ENCODE data around the gene ADAM8. TPM values are rescaled to one million over a fixed set of nuclear protein-coding genes. Genes with fewer than 3 reads are reported as not detected.

ADAM8 gene
- polyA plus RNA-seq, 4 donors: 0.67 to 4.4 (median 2.1) TPM

DNA sequence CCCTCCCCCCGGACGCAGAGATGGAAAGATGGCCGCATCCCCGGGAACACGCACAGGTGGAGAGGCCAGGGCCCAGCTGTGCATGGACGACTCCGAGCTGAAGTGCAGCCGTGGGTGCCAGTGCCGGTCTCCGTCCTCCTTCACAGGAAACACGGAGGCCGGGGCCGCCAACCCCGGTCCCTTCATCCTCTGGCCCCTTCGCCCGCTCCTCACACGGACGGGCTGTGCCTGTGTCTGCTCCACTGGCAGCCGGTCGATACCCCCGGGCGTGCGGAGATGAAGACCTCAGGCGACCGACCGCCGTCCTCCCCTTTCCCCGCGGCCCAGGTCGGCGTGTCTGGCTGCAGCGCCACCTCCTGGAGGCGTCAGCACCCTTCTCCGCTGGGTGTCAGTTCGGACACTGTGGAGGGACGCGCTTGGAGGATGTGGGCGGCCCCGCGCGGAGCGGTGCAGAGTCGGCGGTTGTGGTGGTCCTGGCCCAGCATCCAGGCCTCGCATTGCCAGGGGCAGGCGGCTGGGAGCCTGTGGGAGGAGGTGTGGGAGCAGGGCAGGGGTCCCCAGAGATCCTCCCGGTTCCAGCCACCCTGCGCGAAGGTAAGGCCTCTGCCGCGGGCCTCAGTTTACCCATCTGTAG lies 41.9 kb upstream of the ADAM8 start:
- H3K27me3 ChIP-seq (ENCODE audit: control insufficient read depth in 3 of 3, insufficient read depth in 3 of 3, low read length in 3 of 3): peaks cover 0 to 6% (median 5%) of the 10 kb centered on the region in 3 donors
- peak; percentile 49 to 81 for DNase-seq
- no peak for FAIRE-seq
- WGBS, 3 donors: 6 to 11% (median 9%) methylated on average over 42 to 51 of the region's 51 CpGs
- H3K27ac ChIP-seq (ENCODE audit: low read depth in 1 of 3, low read length in 2 of 3): no peak overlapping the region
- H3K4me1 ChIP-seq (ENCODE audit: control insufficient read depth in 3 of 3, insufficient read depth in 2 of 3, low read depth in 1 of 3, low read length in 2 of 3): no peaks in the 10 kb centered on the region
- no peaks in the 10 kb centered on the region for H3K36me3 ChIP-seq (ENCODE audit: control insufficient read depth in 3 of 3, insufficient read depth in 2 of 3, low read depth in 1 of 3, low read length in 3 of 3)
- no peaks in the 10 kb centered on the region for H3K9me3 ChIP-seq (ENCODE audit: control insufficient read depth in 2 of 2, insufficient read depth in 1 of 2, low read depth in 1 of 2, low read length in 1 of 2)
- H3K4me3 ChIP-seq (ENCODE audit: low read depth in 1 of 3, low read length in 3 of 3): peak overlapping the region; percentile 5 to 34 (median 27)

DNA sequence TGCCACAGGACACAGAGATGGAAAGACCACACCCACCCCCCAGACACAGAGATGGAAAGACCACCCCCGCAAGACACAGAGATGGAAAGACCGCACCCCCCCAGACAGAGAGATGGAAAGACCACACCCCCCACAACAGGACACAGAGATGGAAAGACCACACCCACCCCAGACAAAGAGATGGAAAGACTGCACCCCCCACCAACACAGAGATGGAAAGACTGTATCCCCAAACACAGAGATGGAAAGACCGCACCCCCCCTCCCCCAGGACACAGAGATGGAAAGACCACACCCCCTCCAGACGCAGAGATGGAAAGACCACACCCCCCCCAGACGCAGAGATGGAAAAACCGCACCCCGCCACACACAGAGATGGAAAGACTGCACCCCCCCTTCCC lies 40.1 kb upstream of the ADAM8 start:
- no peak overlapping the region for H3K4me3 ChIP-seq (ENCODE audit: low read depth in 1 of 3, low read length in 3 of 3)
- no peak for DNase-seq
- no peaks in the 10 kb centered on the region for H3K4me1 ChIP-seq (ENCODE audit: control insufficient read depth in 3 of 3, insufficient read depth in 2 of 3, low read depth in 1 of 3, low read length in 2 of 3)
- no peaks in the 10 kb centered on the region for H3K9me3 ChIP-seq (ENCODE audit: control insufficient read depth in 2 of 2, insufficient read depth in 1 of 2, low read depth in 1 of 2, low read length in 1 of 2)
- no peak overlapping the region for H3K27ac ChIP-seq (ENCODE audit: low read depth in 1 of 3, low read length in 2 of 3)
- WGBS, 3 donors: 82 to 86% (median 83%) methylated on average over 7 of the region's 7 CpGs
- no peak for FAIRE-seq
- H3K36me3 ChIP-seq (ENCODE audit: control insufficient read depth in 3 of 3, insufficient read depth in 2 of 3, low read depth in 1 of 3, low read length in 3 of 3): peaks cover 0 to 18% (median 4%) of the 10 kb centered on the region in 3 donors
- peaks cover 0 to 6% (median 5%) of the 10 kb centered on the region in 3 donors for H3K27me3 ChIP-seq (ENCODE audit: control insufficient read depth in 3 of 3, insufficient read depth in 3 of 3, low read length in 3 of 3)

DNA sequence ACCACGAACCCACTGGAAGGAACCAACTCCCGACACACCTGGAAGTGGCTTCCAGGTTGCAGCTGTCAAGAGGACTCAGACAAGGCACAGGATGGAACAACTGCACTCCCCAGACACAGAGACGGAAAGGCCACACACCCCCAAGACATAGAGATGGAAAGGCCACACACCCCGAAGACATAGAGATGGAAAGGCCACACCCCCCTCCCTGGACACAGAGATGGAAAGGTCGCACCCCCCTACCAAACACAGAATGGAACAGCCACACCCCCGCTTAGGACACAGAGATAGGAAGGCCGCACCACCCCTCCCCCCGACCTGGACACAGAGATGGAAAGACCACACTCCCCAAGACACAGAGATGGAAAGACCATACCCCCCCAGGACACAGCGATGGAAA lies 39.6 kb upstream of the ADAM8 start:
- H3K36me3 ChIP-seq (ENCODE audit: control insufficient read depth in 3 of 3, insufficient read depth in 2 of 3, low read depth in 1 of 3, low read length in 3 of 3): peaks cover 0 to 21% (median 4%) of the 10 kb centered on the region in 3 donors
- DNase-seq (no peak), FAIRE-seq (no peak)
- no peaks in the 10 kb centered on the region for H3K4me1 ChIP-seq (ENCODE audit: control insufficient read depth in 3 of 3, insufficient read depth in 2 of 3, low read depth in 1 of 3, low read length in 2 of 3)
- H3K27ac ChIP-seq (ENCODE audit: low read depth in 1 of 3, low read length in 2 of 3): no peak overlapping the region
- H3K27me3 ChIP-seq (ENCODE audit: control insufficient read depth in 3 of 3, insufficient read depth in 3 of 3, low read length in 3 of 3): peaks cover 0 to 6% (median 5%) of the 10 kb centered on the region in 3 donors
- H3K9me3 ChIP-seq (ENCODE audit: control insufficient read depth in 2 of 2, insufficient read depth in 1 of 2, low read depth in 1 of 2, low read length in 1 of 2): no peaks in the 10 kb centered on the region
- no peak overlapping the region for H3K4me3 ChIP-seq (ENCODE audit: low read depth in 1 of 3, low read length in 3 of 3)
- WGBS, 3 donors: 90% methylated on average over 9 of the region's 9 CpGs

DNA sequence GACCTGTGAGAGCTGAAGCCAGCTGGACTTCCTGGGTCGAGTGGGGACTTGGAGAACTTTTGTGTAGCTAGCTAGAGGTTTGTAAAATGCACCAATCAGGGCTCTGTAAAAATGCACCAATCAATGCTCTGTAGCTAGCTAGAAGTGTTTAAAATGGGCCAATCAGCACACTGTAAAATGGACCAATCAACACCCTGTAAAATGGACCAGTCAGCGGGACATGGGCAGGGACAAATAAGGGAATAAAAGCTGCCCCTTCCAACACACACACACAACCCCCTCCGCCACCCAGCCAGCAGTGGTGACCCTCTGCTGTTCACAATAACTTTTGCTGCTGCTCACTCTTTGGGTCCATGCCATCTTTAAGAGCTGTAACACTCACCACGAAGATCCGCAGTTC lies 39.2 kb upstream of the ADAM8 start:
- no peaks in the 10 kb centered on the region for H3K9me3 ChIP-seq (ENCODE audit: control insufficient read depth in 2 of 2, insufficient read depth in 1 of 2, low read depth in 1 of 2, low read length in 1 of 2)
- DNase-seq (no peak), FAIRE-seq (no peak)
- H3K36me3 ChIP-seq (ENCODE audit: control insufficient read depth in 3 of 3, insufficient read depth in 2 of 3, low read depth in 1 of 3, low read length in 3 of 3): peaks cover 0 to 22% (median 4%) of the 10 kb centered on the region in 3 donors
- no peak overlapping the region for H3K27ac ChIP-seq (ENCODE audit: low read depth in 1 of 3, low read length in 2 of 3)
- H3K27me3 ChIP-seq (ENCODE audit: control insufficient read depth in 3 of 3, insufficient read depth in 3 of 3, low read length in 3 of 3): peaks cover 0 to 6% (median 5%) of the 10 kb centered on the region in 3 donors
- no peak overlapping the region for H3K4me3 ChIP-seq (ENCODE audit: low read depth in 1 of 3, low read length in 3 of 3)
- 80 to 84% (median 84%) methylated on average over 5 of the region's 5 CpGs for WGBS, 3 donors
- H3K4me1 ChIP-seq (ENCODE audit: control insufficient read depth in 3 of 3, insufficient read depth in 2 of 3, low read depth in 1 of 3, low read length in 2 of 3): no peaks in the 10 kb centered on the region

DNA sequence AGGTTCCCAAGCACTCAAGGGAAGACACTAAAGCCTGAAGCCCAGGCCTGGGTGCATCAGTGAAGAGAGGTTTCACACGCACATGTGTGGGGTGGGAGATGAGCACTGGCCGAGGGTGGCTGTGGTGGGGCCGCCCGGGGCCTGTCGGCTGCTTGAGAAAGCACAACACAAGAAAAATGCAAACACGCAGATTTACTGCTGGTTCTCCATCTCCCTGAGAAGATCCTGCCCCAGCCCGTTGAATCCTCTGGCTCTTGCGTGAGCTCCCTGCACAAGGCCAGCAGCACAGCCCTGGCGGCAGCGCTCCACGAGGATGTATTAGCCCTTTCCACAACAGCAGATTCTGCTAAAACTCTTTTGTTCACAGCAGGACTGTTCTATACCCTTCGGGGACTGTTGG lies 38.2 kb upstream of the ADAM8 start:
- Histone ChIP-seq H3K4me3 (ENCODE audit: low read depth in 1 of 3, low read length in 3 of 3) (no peak overlapping the region), H3K4me1 (ENCODE audit: control insufficient read depth in 3 of 3, insufficient read depth in 2 of 3, low read depth in 1 of 3, low read length in 2 of 3) (no peaks in the 10 kb centered on the region), H3K27me3 (ENCODE audit: control insufficient read depth in 3 of 3, insufficient read depth in 3 of 3, low read length in 3 of 3) (peaks cover 0 to 6% (median 3%) of the 10 kb centered on the region in 3 donors), H3K9me3 (ENCODE audit: control insufficient read depth in 2 of 2, insufficient read depth in 1 of 2, low read depth in 1 of 2, low read length in 1 of 2) (no peaks in the 10 kb centered on the region), H3K36me3 (ENCODE audit: control insufficient read depth in 3 of 3, insufficient read depth in 2 of 3, low read depth in 1 of 3, low read length in 3 of 3) (peaks cover 0 to 31% (median 4%) of the 10 kb centered on the region in 3 donors), H3K27ac (ENCODE audit: low read depth in 1 of 3, low read length in 2 of 3) (no peak overlapping the region)
- DNase-seq (no peak), FAIRE-seq (no peak)
- 89 to 94% (median 90%) methylated on average over 12 of the region's 12 CpGs for WGBS, 3 donors

DNA sequence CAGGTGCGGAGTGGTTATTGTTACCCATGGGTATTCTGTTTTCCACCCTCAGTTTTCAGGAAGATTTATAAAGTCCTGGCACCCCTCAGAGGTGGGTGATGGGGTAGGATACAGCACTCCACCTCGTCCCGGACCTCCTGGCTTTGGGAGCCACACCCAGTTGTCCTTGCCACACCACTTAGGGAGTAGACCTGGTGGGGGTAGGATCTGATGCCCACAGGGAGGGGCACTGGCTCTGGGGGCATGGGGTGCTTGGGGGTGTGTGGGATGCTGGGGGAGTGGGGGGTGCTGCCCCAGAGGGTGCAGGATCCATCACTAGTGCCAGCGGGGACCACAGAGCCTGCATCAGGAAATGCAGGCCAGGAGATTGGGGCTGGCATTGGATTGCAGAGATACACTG lies 36.5 kb upstream of the ADAM8 start:
- DNase-seq (no peak), FAIRE-seq (no peak)
- Histone ChIP-seq H3K27me3 (ENCODE audit: control insufficient read depth in 3 of 3, insufficient read depth in 3 of 3, low read length in 3 of 3) (no peaks in the 10 kb centered on the region), H3K36me3 (ENCODE audit: control insufficient read depth in 3 of 3, insufficient read depth in 2 of 3, low read depth in 1 of 3, low read length in 3 of 3) (peaks cover 0 to 37% (median 4%) of the 10 kb centered on the region in 3 donors), H3K27ac (ENCODE audit: low read depth in 1 of 3, low read length in 2 of 3) (no peak overlapping the region), H3K9me3 (ENCODE audit: control insufficient read depth in 2 of 2, insufficient read depth in 1 of 2, low read depth in 1 of 2, low read length in 1 of 2) (no peaks in the 10 kb centered on the region), H3K4me1 (ENCODE audit: control insufficient read depth in 3 of 3, insufficient read depth in 2 of 3, low read depth in 1 of 3, low read length in 2 of 3) (peaks cover 0 to 4% (median 0%) of the 10 kb centered on the region in 3 donors), H3K4me3 (ENCODE audit: low read depth in 1 of 3, low read length in 3 of 3) (no peak overlapping the region)
- WGBS, 3 donors: 81 to 87% (median 82%) methylated on average over 4 of the region's 4 CpGs

DNA sequence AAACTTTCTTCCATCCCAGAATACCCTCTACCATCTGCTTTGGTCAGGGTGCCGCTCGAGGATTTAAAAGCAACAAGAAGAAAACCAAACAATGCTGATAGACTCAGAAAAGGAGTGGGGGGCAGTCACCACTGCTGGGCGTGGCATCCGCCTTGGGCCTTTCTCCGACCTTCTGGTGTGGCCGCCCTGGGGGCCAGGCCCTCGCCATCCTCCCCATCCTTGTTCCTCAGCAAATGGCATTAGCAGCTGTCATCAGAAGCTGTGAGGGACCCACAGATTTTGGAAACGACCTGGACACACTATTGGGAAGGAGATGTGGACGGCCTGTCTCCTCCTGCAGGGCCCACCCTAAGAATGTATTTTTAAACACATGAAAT lies 36.1 kb upstream of the ADAM8 start:
- WGBS, 3 donors: 89 to 94% (median 93%) methylated on average over 9 of the region's 9 CpGs
- Histone ChIP-seq H3K36me3 (ENCODE audit: control insufficient read depth in 3 of 3, insufficient read depth in 2 of 3, low read depth in 1 of 3, low read length in 3 of 3) (peaks cover 0 to 37% (median 4%) of the 10 kb centered on the region in 3 donors), H3K27me3 (ENCODE audit: control insufficient read depth in 3 of 3, insufficient read depth in 3 of 3, low read length in 3 of 3) (no peaks in the 10 kb centered on the region), H3K9me3 (ENCODE audit: control insufficient read depth in 2 of 2, insufficient read depth in 1 of 2, low read depth in 1 of 2, low read length in 1 of 2) (no peaks in the 10 kb centered on the region), H3K4me3 (ENCODE audit: low read depth in 1 of 3, low read length in 3 of 3) (no peak overlapping the region), H3K4me1 (ENCODE audit: control insufficient read depth in 3 of 3, insufficient read depth in 2 of 3, low read depth in 1 of 3, low read length in 2 of 3) (peaks cover 0 to 4% (median 0%) of the 10 kb centered on the region in 3 donors), H3K27ac (ENCODE audit: low read depth in 1 of 3, low read length in 2 of 3) (no peak overlapping the region)
- no peak for FAIRE-seq
- no peak for DNase-seq

DNA sequence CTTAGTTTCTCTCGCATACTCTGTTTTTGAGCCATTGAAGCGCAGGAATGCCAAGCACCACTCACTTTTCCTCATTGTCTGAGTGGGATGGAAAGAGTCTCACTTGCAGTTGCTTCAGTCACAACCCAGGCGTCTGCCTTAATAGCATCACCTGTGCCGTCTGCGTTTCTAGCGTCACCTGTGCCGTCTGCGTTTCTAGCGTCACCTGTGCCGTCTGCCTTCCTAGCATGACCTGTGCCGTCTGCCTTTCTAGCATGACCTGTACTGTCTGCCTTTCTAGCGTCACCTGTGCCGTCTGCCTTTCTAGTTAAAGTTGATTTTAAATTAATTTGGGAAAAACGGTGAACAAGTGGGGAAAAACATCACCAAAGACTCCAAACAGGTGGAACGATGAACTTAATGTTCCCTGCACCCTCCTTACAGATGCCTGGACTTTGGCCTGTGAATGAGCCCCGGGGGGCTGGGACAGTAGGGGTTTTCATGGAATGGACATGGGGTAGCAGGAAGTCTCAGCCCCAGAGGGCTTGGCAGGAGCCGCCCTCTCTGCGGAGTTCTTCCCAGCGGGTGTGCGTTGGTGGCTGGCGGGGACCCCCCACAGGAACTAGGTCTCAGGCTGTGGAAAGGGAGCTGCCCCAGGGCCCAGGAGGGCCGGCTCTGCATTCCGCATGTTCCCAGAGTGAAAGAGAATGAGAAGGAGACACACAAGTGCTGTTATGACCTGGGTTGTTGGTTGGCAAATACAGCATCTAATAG lies 35.5 kb upstream of the ADAM8 start:
- 89 to 94% (median 90%) methylated on average over 23 of the region's 23 CpGs for WGBS, 3 donors
- no peak for FAIRE-seq

More for the DNA sequence above, 35.5 kb upstream of the ADAM8 start:
- no peaks in the 10 kb centered on the region for H3K27me3 ChIP-seq (ENCODE audit: control insufficient read depth in 3 of 3, insufficient read depth in 3 of 3, low read length in 3 of 3)
- H3K27ac ChIP-seq (ENCODE audit: low read depth in 1 of 3, low read length in 2 of 3): no peak overlapping the region
- H3K9me3 ChIP-seq (ENCODE audit: control insufficient read depth in 2 of 2, insufficient read depth in 1 of 2, low read depth in 1 of 2, low read length in 1 of 2): no peaks in the 10 kb centered on the region
- peaks cover 0 to 37% (median 4%) of the 10 kb centered on the region in 3 donors for H3K36me3 ChIP-seq (ENCODE audit: control insufficient read depth in 3 of 3, insufficient read depth in 2 of 3, low read depth in 1 of 3, low read length in 3 of 3)
- peaks cover 0 to 8% (median 2%) of the 10 kb centered on the region in 3 donors for H3K4me1 ChIP-seq (ENCODE audit: control insufficient read depth in 3 of 3, insufficient read depth in 2 of 3, low read depth in 1 of 3, low read length in 2 of 3)
- DNase-seq: no peak
- no peak overlapping the region for H3K4me3 ChIP-seq (ENCODE audit: low read depth in 1 of 3, low read length in 3 of 3)
